Measurements from ENCODE around the gene LRCH3. TPM values are rescaled to one million over a fixed set of nuclear protein-coding genes. Genes with fewer than 3 reads are reported as not detected.

Gene LRCH3
- total RNA-seq, 1 experiment from 2014 or later = 75.8 TPM

- H3K27ac ChIP-seq (ENCODE audit: low read length) = no peak overlapping the region
- no peaks in the 10 kb centered on the region for H3K36me3 ChIP-seq (ENCODE audit: control insufficient read depth, insufficient read depth, low read length)
- H3K27me3 ChIP-seq (ENCODE audit: control insufficient read depth, insufficient read depth, low read length) = no peaks in the 10 kb centered on the region
- no peak overlapping the region for H3K4me3 ChIP-seq (ENCODE audit: low read depth in 2 of 2, low read length in 2 of 2)
- ChIA-PET CTCF (no interaction called here), POLR2A (no interaction called here)
- H3K4me1 ChIP-seq (ENCODE audit: control insufficient read depth, insufficient read depth, low read length) = no peaks in the 10 kb centered on the region
- intact Hi-C loops (cut with micrococcal nuclease; ENCODE audit: unreplicated experiment) = no loop called here
- no peak for DNase-seq (ENCODE audit: low read depth, low spot score)
- no peak for TF ChIP-seq SIN3A (IDR thresholded peaks at IDR 0.05; ENCODE audit: borderline replicate concordance, insufficient read depth, low read depth, low read length)
- peak in 1 of 2 experiments; percentile 49; a peak in 2 of 4 replicates for TF ChIP-seq REST (IDR thresholded peaks at IDR 0.05; ENCODE audit: insufficient read depth in 1 of 2, low read depth in 2 of 2, low read length in 1 of 2)
- no peak for TF ChIP-seq CTCF (IDR thresholded peaks at IDR 0.05)
- in situ Hi-C loops (cut with HindIII; ENCODE audit: low pct_unique_long_range_greater_than_20kb, low sequenced_read_pairs) = no loop called here
- no peak for ATAC-seq
- BruUV-seq (replicated peaks) = no TSS peak
- H3K9me3 ChIP-seq (ENCODE audit: control insufficient read depth, insufficient read depth, low read depth, low read length) = no peaks in the 10 kb centered on the region
These were observed 101.1 kb downstream of the LRCH3 start for GRCh38 chr3:197892162-197892561.

GRCh38 chr3:197896421-197896820, 105.4 kb downstream of the LRCH3 start:
- in situ Hi-C loops (cut with HindIII; ENCODE audit: low pct_unique_long_range_greater_than_20kb, low sequenced_read_pairs) = no loop called here
- ATAC-seq = no peak
- H3K4me1 ChIP-seq (ENCODE audit: control insufficient read depth, insufficient read depth, low read length) = no peaks in the 10 kb centered on the region
- intact Hi-C loops (cut with micrococcal nuclease; ENCODE audit: unreplicated experiment) = no loop called here
- ChIA-PET POLR2A (no interaction called here), CTCF (no interaction called here)
- no peak for DNase-seq (ENCODE audit: low read depth, low spot score)
- no peak overlapping the region for H3K4me3 ChIP-seq (ENCODE audit: low read depth in 2 of 2, low read length in 2 of 2)
- TF ChIP-seq POLR2AphosphoS5 (IDR thresholded peaks at IDR 0.05; ENCODE audit: low read depth, low read length) (no peak), CTCF (IDR thresholded peaks at IDR 0.05) (no peak), TCF7L2 (IDR thresholded peaks at IDR 0.05; ENCODE audit: low read depth, low read length) (no peak), REST (IDR thresholded peaks at IDR 0.05; ENCODE audit: insufficient read depth in 1 of 2, low read depth in 2 of 2, low read length in 1 of 2) (no peak), SIN3A (IDR thresholded peaks at IDR 0.05; ENCODE audit: borderline replicate concordance, insufficient read depth, low read depth, low read length) (no peak)
- H3K36me3 ChIP-seq (ENCODE audit: control insufficient read depth, insufficient read depth, low read length) = no peaks in the 10 kb centered on the region
- no peak overlapping the region for H3K27ac ChIP-seq (ENCODE audit: low read length)
- H3K9me3 ChIP-seq (ENCODE audit: control insufficient read depth, insufficient read depth, low read depth, low read length) = no peaks in the 10 kb centered on the region
- no TSS peak for BruUV-seq (replicated peaks)
- no peaks in the 10 kb centered on the region for H3K27me3 ChIP-seq (ENCODE audit: control insufficient read depth, insufficient read depth, low read length)
